GM19099 (cell line): ENCODE data around the gene MATN1.

Experiments
- POLR2A ChIP-seq: IDR thresholded peaks from 3 replicates; pipeline ENCODE4 v1.6.1; 2011; ENCODE audit warnings: low read depth; ENCODE audit not compliant: insufficient read length; ENCODE audit errors: extremely low read depth

Gene MATN1

GRCh38 chr1:30750731-30751291 is 27.4 kb upstream of the MATN1 start:
- peak; percentile 46 for TF ChIP-seq POLR2A

- TF ChIP-seq POLR2A, result peak; percentile 63
These were observed 26.6 kb upstream of the MATN1 start for GRCh38 chr1:30749691-30750583.

- TF ChIP-seq POLR2A, result peak; percentile 21
These were observed 25.5 kb upstream of the MATN1 start for GRCh38 chr1:30748699-30749401.

- peak; percentile 50 for TF ChIP-seq POLR2A
These were observed 24.8 kb upstream of the MATN1 start for GRCh38 chr1:30748098-30748698.

- no peak for TF ChIP-seq POLR2A
These were observed 23.9 kb upstream of the MATN1 start for GRCh38 chr1:30747033-30748008.

GRCh38 chr1:30746212-30747032 is 23.0 kb upstream of the MATN1 start:
- TF ChIP-seq POLR2A, result no peak

GRCh38 chr1:30745834-30746208 is 22.4 kb upstream of the MATN1 start:
- TF ChIP-seq POLR2A, result no peak

GRCh38 chr1:30745156-30745833 is 21.9 kb upstream of the MATN1 start:
- TF ChIP-seq POLR2A, result peak; percentile 33

- TF ChIP-seq POLR2A, result peak; percentile 53
These were observed 20.8 kb upstream of the MATN1 start for GRCh38 chr1:30744060-30744756.

GRCh38 chr1:30743584-30744059 is 20.2 kb upstream of the MATN1 start:
- no peak for TF ChIP-seq POLR2A

GRCh38 chr1:30742963-30743559 is 19.7 kb upstream of the MATN1 start:
- TF ChIP-seq POLR2A, result no peak
